ENCODE measurements around the gene LATS2.

GRCh38 chr13:20984879-20985278, 76.5 kb downstream of the LATS2 start:
- no peak for TF ChIP-seq CTCF (IDR thresholded peaks at IDR 0.05; ENCODE audit: low read depth, low read length)
- no peak for TF ChIP-seq EZH2phosphoT487 (IDR thresholded peaks at IDR 0.05; ENCODE audit: low read depth)
